Measurements from ENCODE around the gene EPB41L5.

- TF ChIP-seq CTCF (IDR thresholded peaks at IDR 0.05) (no peak), POLR2A (IDR thresholded peaks at IDR 0.05) (no peak)
These were observed 209.5 kb downstream of the EPB41L5 start for GRCh38 chr2:120222186-120223033.
